HCT116 (cell line): Measurements from ENCODE around the gene TESK1.

ENCODE experiments used
- EZH2phosphoT487 ChIP-seq: fragments of 200-600 bp; IDR thresholded peaks from 2 replicates; pipeline ENCODE4 v1.6.1; 2018; ENCODE audit warnings: antibody characterized with exemption, borderline replicate concordance
- JUND ChIP-seq: IDR thresholded peaks from 2 replicates; pipeline ENCODE4 v1.6.1; 2012
- SP1 ChIP-seq: IDR thresholded peaks from 2 replicates; pipeline ENCODE4 v1.6.1; 2012; ENCODE audit warnings: low read depth
- TF ChIP-seq, protein P1 (sequence below): IDR thresholded peaks from 2 replicates; pipeline ENCODE4 v1.6.1; 2012
- TF ChIP-seq, protein P2 (sequence below), 3 experiments: fragments of 200-600 bp in 1 of 3; sonication (generic) in 1 of 3; IDR thresholded peaks in 2 of 3; conservative IDR thresholded peaks in 1 of 3; 2 replicates each; pipeline ENCODE4 v1.5.1; 2012 to 2017; ENCODE audit warnings: low read depth in 2 of 3, low read length in 2 of 3, antibody characterized with exemption in 1 of 3, borderline replicate concordance in 1 of 3, control low read depth in 1 of 3, mild to moderate bottlenecking in 1 of 3, mixed read lengths in 1 of 3, mixed run types in 1 of 3, moderate library complexity in 1 of 3; ENCODE audit not compliant: insufficient read depth in 1 of 3

DNA sequence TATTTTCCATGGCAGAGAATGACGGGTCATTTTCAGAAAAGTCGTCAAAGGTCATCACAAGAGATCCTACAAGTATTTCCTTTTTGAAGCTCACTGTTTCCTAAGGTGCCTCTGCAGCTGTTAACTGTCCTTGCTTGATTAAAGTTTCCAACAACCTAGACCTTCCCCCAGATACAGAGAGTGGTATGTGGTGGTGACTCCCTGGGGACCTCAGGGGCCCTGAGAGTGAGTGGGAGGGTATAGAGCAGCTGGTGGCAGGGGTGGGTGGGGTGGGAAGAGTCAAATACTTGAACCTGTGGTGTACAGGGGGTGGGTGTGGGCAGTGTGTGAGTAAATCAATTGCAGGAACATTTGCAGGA, 14.7 kb downstream of the TESK1 start:
- TF ChIP-seq, protein P1, sequence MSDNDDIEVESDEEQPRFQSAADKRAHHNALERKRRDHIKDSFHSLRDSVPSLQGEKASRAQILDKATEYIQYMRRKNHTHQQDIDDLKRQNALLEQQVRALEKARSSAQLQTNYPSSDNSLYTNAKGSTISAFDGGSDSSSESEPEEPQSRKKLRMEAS, result no peak
- TF ChIP-seq EZH2phosphoT487, result no peak
- TF ChIP-seq JUND, result no peak
- no peak for TF ChIP-seq SP1
- TF ChIP-seq, protein P2, sequence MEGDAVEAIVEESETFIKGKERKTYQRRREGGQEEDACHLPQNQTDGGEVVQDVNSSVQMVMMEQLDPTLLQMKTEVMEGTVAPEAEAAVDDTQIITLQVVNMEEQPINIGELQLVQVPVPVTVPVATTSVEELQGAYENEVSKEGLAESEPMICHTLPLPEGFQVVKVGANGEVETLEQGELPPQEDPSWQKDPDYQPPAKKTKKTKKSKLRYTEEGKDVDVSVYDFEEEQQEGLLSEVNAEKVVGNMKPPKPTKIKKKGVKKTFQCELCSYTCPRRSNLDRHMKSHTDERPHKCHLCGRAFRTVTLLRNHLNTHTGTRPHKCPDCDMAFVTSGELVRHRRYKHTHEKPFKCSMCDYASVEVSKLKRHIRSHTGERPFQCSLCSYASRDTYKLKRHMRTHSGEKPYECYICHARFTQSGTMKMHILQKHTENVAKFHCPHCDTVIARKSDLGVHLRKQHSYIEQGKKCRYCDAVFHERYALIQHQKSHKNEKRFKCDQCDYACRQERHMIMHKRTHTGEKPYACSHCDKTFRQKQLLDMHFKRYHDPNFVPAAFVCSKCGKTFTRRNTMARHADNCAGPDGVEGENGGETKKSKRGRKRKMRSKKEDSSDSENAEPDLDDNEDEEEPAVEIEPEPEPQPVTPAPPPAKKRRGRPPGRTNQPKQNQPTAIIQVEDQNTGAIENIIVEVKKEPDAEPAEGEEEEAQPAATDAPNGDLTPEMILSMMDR (IDR thresholded peaks at IDR 0.05 in 2 of 3, conservative IDR thresholded peaks at IDR 0.05 in 1 of 3; ENCODE audit: borderline replicate concordance in 1 of 3, insufficient read depth in 1 of 3, low read depth in 2 of 3, low read length in 2 of 3), result no peak
